Fibroblast of skin of left biceps (primary cell): ENCODE data around the gene NR2F6.
"Not testable (repeated sequence)": the region's sequence is repeated elsewhere in the genome, so short reads cannot be mapped to it uniquely, and the experiment has no call there.

Source experiments
- DNase-seq, 2 experiments: peaks; one replicate each; pipeline ENCODE4 v3.0.0-alpha.2; 2013; ENCODE audit warnings: low read depth in 2 of 2

The NR2F6 gene

DNA sequence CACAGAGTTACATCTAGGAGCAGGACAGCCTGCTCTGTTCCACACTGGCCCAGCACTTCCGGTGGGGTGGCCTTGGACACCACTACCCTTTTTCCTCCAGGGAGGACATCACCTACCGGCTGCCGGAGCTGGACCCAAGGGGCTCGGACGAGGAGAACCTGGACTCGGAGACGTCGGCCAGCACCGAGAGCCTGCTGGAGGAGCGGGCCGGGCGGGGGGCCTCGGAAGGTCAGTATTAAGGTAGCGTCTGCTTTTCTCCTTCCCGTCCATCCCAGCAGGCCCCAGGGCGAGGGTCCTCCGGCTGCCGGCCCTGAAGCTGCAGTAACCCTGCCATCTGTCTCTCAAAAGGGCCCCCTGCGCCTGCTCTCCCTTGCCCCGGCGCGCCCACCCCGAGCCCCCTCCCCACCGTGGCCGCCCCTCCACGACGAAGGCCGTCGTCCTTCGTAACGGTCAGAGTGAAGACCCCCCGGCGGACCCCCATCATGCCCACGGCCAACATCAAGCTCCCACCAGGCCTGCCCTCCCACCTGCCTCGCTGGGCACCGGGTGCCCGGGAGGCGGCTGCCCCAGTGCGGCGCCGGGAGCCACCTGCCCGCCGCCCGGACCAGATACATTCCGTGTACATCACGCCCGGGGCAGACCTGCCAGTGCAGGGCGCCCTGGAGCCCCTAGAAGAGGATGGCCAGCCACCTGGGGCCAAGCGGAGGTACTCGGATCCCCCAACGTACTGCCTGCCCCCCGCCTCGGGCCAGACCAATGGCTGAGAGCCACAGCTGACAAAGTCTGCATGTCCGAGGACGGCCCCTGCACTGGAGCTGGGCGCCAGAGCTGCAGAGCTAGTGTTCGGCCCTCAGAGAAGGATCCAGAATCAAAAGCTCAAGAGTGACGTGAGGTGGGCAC lies 33.9 kb downstream of the NR2F6 start:
- no peak for DNase-seq

GRCh38 chr19:17210296-17210695 lies 35.4 kb downstream of the NR2F6 start:
- no peak for DNase-seq

DNA sequence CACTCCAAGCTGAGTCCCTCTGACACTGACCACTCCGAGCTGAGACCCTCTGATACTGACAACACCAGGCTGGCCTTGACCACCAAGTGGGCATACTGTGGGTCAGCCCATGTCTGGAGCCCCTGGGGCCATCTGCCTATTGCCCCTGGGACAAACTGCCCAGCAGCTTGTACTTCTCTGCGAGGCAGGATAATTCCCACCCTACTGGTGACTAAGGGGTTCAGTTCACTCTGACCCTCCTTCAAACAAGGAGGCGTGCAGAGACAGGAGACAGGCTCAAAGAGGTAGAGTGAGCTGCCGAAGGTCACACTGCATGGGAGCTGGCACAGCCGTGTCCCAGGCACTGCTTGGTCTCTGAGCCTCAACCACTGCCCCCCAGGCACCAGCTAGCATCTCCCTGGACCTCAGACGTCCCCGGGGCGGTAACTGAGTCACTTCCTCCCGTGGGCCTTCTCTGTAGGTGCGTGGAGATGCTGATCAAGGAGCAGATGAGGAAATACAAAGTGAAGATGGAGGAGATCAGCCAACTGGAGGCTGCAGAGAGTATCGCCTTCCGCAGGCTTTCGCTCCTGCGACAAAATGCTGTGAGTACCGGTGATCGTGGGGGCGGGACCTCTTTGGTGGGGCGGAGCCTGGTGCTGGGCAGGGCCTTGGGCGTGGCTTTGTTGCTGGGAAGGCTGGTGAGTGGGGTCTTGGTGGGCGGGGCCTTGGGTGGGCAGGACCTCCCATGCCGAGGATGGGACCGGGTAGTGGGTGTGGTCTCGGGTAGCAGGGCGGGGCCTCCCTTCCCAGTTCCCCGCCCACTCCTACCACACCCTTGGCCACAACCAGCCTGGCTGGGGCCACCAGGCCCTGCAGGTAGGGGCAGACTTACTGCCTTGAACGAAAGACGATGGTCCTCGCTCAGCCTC lies 36.3 kb downstream of the NR2F6 start:
- DNase-seq, result no peak

DNA sequence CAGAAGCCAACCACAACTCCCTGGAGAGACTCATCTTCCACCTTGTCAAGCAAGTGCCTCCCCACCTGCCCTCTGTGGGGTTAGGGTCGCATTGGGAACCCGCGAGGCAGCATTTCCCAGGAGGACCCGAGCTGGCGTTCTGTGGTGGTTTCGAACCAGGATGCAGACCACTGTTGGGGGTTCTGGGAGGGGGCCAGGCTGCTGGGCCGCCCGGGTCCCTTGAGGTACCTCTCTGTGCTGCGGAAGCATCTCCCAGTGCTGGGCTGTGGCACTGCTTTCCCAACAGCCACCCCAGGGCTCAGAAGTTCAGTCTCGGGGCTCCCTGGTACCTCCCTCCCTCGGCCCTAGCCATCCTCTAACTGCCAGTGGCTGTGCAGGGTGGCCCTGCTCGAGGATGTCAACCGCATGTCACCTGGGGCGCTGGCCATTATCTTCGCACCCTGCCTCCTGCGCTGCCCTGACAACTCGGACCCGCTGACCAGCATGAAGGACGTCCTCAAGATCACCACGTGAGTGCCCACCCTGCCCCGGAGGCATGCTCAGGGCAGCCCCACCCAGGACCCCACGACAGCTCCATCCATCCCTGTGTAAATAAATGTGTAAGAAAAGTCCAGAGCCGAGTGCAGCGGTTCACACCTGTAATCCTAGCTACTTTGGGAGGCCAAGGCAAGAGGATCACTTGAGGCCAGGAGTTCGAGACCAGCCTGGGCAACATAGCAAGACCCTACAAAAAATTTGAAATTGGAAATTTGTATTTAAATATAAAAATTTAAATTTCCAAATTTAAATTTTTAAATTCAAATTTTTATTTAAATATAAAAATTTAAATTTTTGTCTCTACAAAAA lies 38.8 kb downstream of the NR2F6 start:
- no peak for DNase-seq

DNA sequence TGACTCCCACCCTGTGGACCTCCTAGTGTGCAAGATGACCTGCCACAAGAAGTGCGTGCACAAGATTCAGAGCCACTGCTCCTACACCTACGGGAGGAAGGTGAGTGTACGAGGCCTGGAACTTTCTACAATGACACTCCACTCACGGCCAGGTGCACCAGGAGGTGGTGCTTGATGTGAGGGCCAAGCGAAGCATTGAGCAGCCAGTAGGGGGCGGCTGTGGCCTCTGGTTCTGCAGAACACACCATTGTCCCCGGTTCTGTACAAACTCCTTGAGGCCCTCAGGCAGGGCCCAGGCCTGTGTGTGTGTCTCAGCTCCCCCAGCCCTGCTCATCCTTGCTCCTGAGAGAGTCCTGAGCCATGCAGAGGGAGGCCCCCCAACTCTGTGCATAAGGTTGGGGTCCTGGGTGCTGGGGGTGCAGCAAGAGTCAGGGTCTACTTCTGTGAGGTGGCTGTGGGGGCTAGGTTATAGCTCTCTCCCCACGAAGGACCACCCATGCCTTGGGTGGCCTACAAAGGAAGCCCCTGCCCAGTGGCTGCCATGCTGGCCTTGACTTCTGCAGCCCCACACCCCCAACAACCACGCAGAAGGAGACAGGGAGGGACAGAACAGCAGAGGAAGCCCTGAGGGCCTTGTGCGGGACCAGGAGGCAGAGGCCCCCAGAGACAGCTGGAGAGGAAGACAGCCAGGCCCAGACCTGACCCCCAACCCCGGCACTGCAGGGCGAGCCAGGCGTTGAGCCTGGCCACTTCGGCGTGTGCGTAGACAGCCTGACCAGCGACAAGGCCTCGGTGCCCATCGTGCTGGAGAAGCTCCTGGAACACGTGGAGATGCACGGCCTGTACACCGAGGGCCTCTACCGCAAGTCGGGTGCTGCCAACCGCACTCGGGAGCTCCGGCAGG lies 40.2 kb downstream of the NR2F6 start:
- no peak for DNase-seq

DNA sequence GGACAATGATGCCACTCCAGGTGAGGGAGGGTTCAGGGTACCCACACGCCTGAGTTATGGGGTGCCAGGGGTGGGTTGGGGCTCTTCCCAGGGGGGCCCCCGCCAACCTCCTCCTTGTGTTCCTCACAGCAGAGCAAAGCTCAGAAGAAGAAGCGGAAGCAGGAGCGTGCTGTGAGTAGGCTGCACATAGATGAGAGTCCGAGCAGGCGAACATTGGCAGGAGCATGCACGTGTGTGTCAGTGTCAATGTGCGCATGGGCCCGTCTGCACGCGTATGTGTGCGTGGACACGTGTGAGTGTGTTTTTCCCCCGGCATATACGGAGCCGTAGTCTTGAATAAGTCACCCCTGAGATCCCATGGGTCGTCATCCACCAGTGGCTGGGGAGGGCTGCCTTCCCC lies 43.0 kb downstream of the NR2F6 start:
- DNase-seq, result no peak

- DNase-seq, result no peak
Measured at GRCh38 chr19:17202249-17202648, 43.5 kb downstream of the NR2F6 start.

GRCh38 chr19:17200408-17201079 lies 45.2 kb downstream of the NR2F6 start:
- no peak for DNase-seq

DNA sequence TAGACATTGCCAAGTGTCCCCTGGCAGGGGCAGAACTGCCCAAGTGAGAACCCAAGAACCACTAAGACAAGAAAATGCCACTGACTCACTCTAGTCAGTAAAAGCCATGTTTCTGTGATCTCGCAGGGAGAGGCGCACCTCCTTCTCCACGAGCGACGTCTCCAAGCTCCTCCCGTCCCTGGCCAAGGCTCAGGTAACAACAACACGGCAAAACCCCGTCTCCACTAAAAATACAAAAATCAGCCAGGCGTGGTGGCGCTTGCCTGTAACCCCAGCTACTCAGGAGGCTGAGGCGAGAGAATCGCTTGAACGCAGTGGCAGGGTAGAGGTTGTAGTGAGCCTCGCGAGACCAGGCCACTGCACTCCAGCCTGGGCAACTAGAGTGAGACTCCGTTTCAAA lies 48.1 kb downstream of the NR2F6 start:
- no peak for DNase-seq

- DNase-seq, result no peak
Measured at GRCh38 chr19:17196610-17197009, 49.1 kb downstream of the NR2F6 start.

DNA sequence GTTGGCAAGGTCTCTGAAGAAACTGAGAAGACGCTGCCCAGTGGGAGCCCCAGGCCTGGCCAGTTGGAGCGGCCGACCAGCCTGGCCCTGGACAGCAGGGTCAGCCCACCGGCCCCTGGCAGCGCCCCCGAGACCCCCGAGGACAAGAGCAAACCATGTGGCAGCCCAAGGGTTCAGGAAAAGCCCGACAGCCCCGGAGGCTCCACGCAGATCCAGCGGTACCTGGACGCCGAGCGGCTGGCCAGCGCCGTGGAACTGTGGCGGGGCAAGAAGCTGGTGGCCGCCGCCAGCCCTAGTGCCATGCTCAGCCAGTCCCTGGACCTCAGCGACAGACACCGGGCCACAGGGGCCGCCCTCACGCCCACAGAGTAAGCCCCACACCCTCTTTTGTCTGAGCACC lies 50.6 kb downstream of the NR2F6 start:
- no peak for DNase-seq

DNA sequence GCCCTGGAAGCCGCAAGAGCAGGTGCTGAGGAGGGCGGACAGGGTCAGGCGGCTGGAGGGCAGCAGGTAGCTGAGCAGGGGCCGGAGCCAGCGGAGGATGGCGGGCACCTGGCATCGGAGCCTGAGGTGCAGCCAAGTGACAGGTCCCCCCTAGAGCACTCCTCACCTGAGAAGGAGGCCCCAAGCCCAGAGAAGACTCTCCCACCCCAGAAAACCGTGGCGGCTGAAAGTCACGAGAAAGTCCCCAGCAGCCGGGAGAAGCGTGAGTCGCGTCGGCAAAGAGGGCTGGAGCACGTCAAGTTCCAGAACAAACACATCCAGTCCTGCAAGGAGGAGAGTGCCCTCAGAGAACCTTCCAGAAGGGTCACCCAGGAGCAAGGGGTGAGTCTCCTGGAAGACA lies 51.1 kb downstream of the NR2F6 start:
- no peak for DNase-seq

DNA sequence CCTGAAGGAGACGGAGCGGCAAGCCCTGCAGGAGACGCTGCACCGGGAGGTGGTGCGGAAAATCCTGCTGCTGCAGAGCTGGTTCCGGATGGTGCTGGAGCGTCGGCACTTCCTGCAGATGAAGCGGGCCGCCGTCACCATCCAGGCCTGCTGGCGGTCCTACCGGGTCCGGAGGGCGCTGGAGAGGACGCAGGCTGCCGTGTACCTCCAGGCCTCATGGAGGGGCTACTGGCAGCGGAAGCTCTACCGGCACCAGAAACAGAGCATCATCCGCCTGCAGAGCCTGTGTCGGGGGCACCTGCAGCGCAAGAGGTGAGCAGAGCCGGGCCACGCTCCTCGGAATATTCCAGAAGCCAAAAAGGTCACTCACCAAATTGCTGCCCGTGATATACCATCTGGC lies 53.0 kb downstream of the NR2F6 start:
- DNase-seq, result no peak

DNA sequence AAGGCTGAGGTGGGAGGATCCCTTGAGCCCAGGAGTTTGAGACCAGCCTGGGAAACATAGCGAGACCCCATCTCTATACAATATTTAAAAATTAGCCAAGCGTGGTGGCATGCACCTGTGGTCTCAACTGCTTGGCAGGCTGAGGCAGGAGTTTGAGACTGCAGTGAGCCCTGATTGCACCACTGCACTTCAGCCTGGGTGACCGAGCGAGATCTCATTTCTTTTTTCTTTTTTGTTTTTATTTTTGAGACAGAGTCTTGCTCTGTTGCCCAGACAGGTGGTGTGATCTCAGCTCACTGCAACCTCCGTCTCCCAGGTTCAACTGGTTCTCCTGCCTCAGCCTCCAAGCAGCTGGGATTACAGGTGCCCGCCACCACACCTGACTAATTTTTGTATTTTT lies 54.0 kb downstream of the NR2F6 start:
- DNase-seq, result not testable (repeated sequence)

GRCh38 chr19:17185590-17185989 lies 60.1 kb downstream of the NR2F6 start:
- DNase-seq, result no peak

DNA sequence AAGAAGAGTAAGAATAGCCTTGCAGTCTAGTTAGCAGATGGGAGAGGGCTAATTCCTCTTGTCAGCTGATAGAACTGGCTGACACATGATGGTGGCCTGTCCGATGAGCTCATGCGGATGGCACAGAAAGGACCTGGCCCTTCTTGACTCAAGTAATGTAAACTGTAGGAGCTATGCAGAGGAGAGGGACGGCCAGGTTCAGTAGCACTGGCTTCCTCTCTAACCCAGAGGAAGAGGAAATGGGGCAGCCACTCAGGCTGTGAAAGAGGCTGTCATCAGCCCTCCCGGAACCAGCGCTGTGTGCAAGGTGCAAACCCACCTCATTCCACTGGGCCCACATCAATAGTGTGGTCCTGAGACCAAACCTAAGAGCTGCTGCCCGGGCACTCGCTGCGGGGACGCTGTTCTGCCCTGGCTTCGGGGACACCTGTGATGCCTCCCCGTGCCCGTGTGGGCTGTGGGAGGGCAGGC lies 61.3 kb downstream of the NR2F6 start:
- no peak for DNase-seq

GRCh38 chr19:17183858-17184321 lies 61.8 kb downstream of the NR2F6 start:
- no peak for DNase-seq

GRCh38 chr19:17183271-17183761 lies 62.4 kb downstream of the NR2F6 start:
- DNase-seq, result no peak
